K562 (cell line): ENCODE measurements around the gene METTL22. TPM values are rescaled to one million over a fixed set of nuclear protein-coding genes. Genes with fewer than 3 reads are reported as not detected.

Experiments used
- ATAC-seq: fragments of 200-7000 bp; cut with Tn5 transposase; 3 replicates; pipeline ENCODE4 v1.9.1; 2020; ENCODE audit warnings: moderate library complexity
- BruUV-seq: library from RNA; stranded (reverse); fragments of 400-500 nt; replicated peaks from 2 replicates; lab custom pipeline; 2021; lab: Mats Ljungman, UMichigan
- CTCF ChIA-PET: fragments of 300-600 bp; formaldehyde crosslinking; extraction: SDS; loops from one replicate; lab custom pipeline; 2021; ENCODE audit warnings: low intra/inter-chr PET ratio; lab: Yijun Ruan, JAX
- POLR2A ChIA-PET: fragments of 300-600, 350-650 bp; sonication (Branson Sonifier 250); formaldehyde crosslinking; extraction: SDS; loops from one replicate; lab custom pipeline; 2021; ENCODE audit warnings: antibody characterized with exemption, inconsistent platforms; lab: Yijun Ruan, JAX
- DNase-seq, 4 experiments: peaks; one replicate each; pipeline versions ENCODE4 v3.0.0 to v3.0.0-alpha.2; 2011 to 2018; ENCODE audit warnings: low spot score in 3 of 4, mixed read lengths in 3 of 4; ENCODE audit errors: extremely low read depth in 1 of 4
- FAIRE-seq: peaks from 2 replicates; lab custom pipeline; 2011; peaks lifted over from hg19 to GRCh38; lab: Jason Lieb, UNC
- H2AFZ ChIP-seq: 2 replicates; pipeline ENCODE4 v1.6.0; 2011; ENCODE audit warnings: low read depth, low read length, control low read depth, inconsistent platforms
- H3K27ac ChIP-seq: fragments of 200-600 bp; 3 replicates; pipeline ENCODE4 v1.8.0; 2011; ENCODE audit warnings: low read depth, mild to moderate bottlenecking, control low read depth, inconsistent platforms, low read length, moderate library complexity, mixed read lengths; ENCODE audit errors: extremely low read depth
- H3K27me3 ChIP-seq, 2 experiments: fragments of 300-600 bp in 1 of 2; 2 replicates in 1 of 2; 3 replicates in 1 of 2; pipeline versions ENCODE4 v1.6.0 to v1.8.0; 2011; ENCODE audit warnings: inconsistent platforms in 2 of 2, low read length in 2 of 2, mild to moderate bottlenecking in 1 of 2, mixed read lengths in 1 of 2, moderate library complexity in 1 of 2; ENCODE audit not compliant: control insufficient read depth in 2 of 2, insufficient read depth in 2 of 2
- H3K36me3 ChIP-seq: fragments of 300-600 bp; 3 replicates; pipeline ENCODE4 v1.8.0; 2011; ENCODE audit warnings: mild to moderate bottlenecking, low read length, inconsistent platforms; ENCODE audit not compliant: control insufficient read depth, insufficient read depth
- H3K4me1 ChIP-seq, 2 experiments: fragments of 200-600 bp in 1 of 2; replicated peaks in 1 of 2; 2 replicates in 1 of 2; 3 replicates in 1 of 2; pipeline versions ENCODE4 v1.5.1 to v1.8.0; 2011; ENCODE audit warnings: inconsistent platforms in 2 of 2, low read length in 2 of 2, mild to moderate bottlenecking in 1 of 2, mixed read lengths in 1 of 2, moderate library complexity in 1 of 2; ENCODE audit not compliant: control insufficient read depth in 2 of 2, insufficient read depth in 2 of 2
- H3K4me2 ChIP-seq: 2 replicates; pipeline ENCODE4 v1.6.1; 2011; ENCODE audit warnings: low read length, control low read depth, inconsistent platforms, mixed read lengths; ENCODE audit not compliant: insufficient read depth
- H3K4me3 ChIP-seq: fragments of 200-600 bp; sonication (generic), shearing (Covaris generic); 2 replicates; pipeline ENCODE4 v1.5.1; 2016; ENCODE audit warnings: control low read depth, inconsistent platforms
- H3K79me2 ChIP-seq: fragments of 200-600 bp; 3 replicates; pipeline ENCODE4 v1.8.0; 2011; ENCODE audit warnings: low read length, inconsistent platforms; ENCODE audit not compliant: control insufficient read depth, insufficient read depth
- H3K9ac ChIP-seq, 2 experiments: 2 replicates each; pipeline versions ENCODE4 v1.6.0 to v1.6.1; 2011; ENCODE audit warnings: low read depth in 2 of 2, low read length in 2 of 2, control low read depth in 1 of 2, inconsistent platforms in 1 of 2, mild to moderate bottlenecking in 1 of 2, mixed read lengths in 1 of 2; ENCODE audit not compliant: insufficient read depth in 1 of 2
- H3K9me1 ChIP-seq: one replicate; pipeline ENCODE4 v1.6.0; 2011; ENCODE audit warnings: inconsistent platforms, mild to moderate bottlenecking, low read length, moderate library complexity; ENCODE audit not compliant: control insufficient read depth, insufficient read depth
- H3K9me3 ChIP-seq: replicated peaks from 2 replicates; pipeline ENCODE4 v1.5.1; 2011; ENCODE audit warnings: low read depth, low read length, inconsistent platforms; ENCODE audit not compliant: control insufficient read depth, insufficient read depth
- H4K20me1 ChIP-seq: replicated peaks from 2 replicates; pipeline ENCODE4 v1.6.1; 2011; ENCODE audit warnings: low read length, inconsistent platforms, mixed read lengths; ENCODE audit not compliant: control insufficient read depth, insufficient read depth
- CBFB ChIP-seq: sonication (generic); formaldehyde crosslinking; IDR thresholded peaks from 2 replicates; pipeline ENCODE4 v1.4.0; 2020; ENCODE audit warnings: mild to moderate bottlenecking, missing genetic modification reagents
- ELK1 ChIP-seq: sonication (generic); formaldehyde crosslinking; IDR thresholded peaks from 2 replicates; pipeline ENCODE4 v1.8.1; 2022; ENCODE audit warnings: missing genetic modification reagents
- HDAC1 ChIP-seq, 2 experiments: fragments of 450-650 bp; IDR thresholded peaks; 2 replicates each; pipeline ENCODE4 v1.6.1; 2016 to 2017; ENCODE audit warnings: inconsistent platforms in 1 of 2, mild to moderate bottlenecking in 1 of 2, moderate library complexity in 1 of 2
- KAT2B ChIP-seq: IDR thresholded peaks from one replicate; pipeline ENCODE4 v1.6.1; 2012; ENCODE audit warnings: low read depth, mild to moderate bottlenecking, control low read depth, inconsistent platforms, low read length, moderate library complexity
- KAT8 ChIP-seq: fragments of 450-650 bp; IDR thresholded peaks from 2 replicates; pipeline ENCODE4 v1.6.1; 2016; ENCODE audit warnings: low read depth, mild to moderate bottlenecking
- RBM39 ChIP-seq: fragments of 200-400 bp; formaldehyde crosslinking; optimal IDR thresholded peaks from 2 replicates; pipeline ENCODE3; 2018; ENCODE audit warnings: low read depth, low read length
- ZNF124 ChIP-seq: sonication (generic); formaldehyde crosslinking; IDR thresholded peaks from 2 replicates; pipeline ENCODE4 v1.8.1; 2022; ENCODE audit warnings: missing genetic modification reagents
- ZNF140 ChIP-seq: fragments of 250-450 bp; sonication (Bioruptor Pico); IDR thresholded peaks from 2 replicates; pipeline ENCODE4 v1.8.0; 2021; ENCODE audit warnings: moderate library complexity, mild to moderate bottlenecking, inconsistent platforms
- WGBS: fragments of 100-300 bp; shearing (Covaris generic); methylation state at CpG from one replicate; pipeline ENCODE4 v1.1.6; 2016; ENCODE audit warnings: low coverage, mixed read lengths; ENCODE audit not compliant: insufficient coverage; ENCODE audit errors: missing lambda C conversion rate; 5-methylcytosine and 5-hydroxymethylcytosine counted together
- in situ Hi-C: fragments of 300-500 bp; cut with MboI; formaldehyde crosslinking; loops from 4 replicates; pipeline ENCODE4 v1.15.0; 2018; ENCODE audit warnings: inconsistent platforms, mixed read lengths
- intact Hi-C: fragments of 100-400 bp; cut with micrococcal nuclease; formaldehyde crosslinking; loops from 2 replicates; pipeline ENCODE4 v1.14.2; 2022
- polyA plus RNA-seq, 8 experiments: library from polyadenylated mRNA; depleted of rRNA in 4 of 8; stranded (reverse) in 5 of 8; unstranded in 3 of 8; fragments of >200 nt; fragmentation: Nextera tagmentation in 2 of 8; fragmentation: Illumina TruSeq in 1 of 8; extraction: Ambion mirVana in 2 of 8; extraction: Trizol in 1 of 8; gene quantifications; 2 replicates each; pipeline versions ENCODE4 v1.2.1 to v1.2.3, GENCODE V29; 2011 to 2014; ENCODE audit warnings: inconsistent platforms in 1 of 8, missing spikeins in 1 of 8
- total RNA-seq, 7 experiments: library from RNA; depleted of rRNA in 6 of 7; stranded (reverse); fragments of >200 nt in 6 of 7; fragmentation: Illumina TruSeq in 2 of 7; extraction: Trizol in 2 of 7; gene quantifications; 2 replicates each; pipeline versions ENCODE4 v1.2.1 to v1.2.3, GENCODE V29; 2011 to 2021; ENCODE audit warnings: low replicate concordance in 1 of 7

METTL22 gene
- total and polyA plus RNA-seq, 9 of the 15 experiments (the other 6 are each of a cell fraction or from before 2014, with no cell fraction given), result 6.9 to 33.2 (median 18.5) TPM

GRCh38 chr16:8631373-8631772 lies 9.9 kb downstream of the METTL22 start:
- ChIA-PET POLR2A (no interaction called here), CTCF (no interaction called here)
- in situ Hi-C loops (no loop called here), intact Hi-C loops (no loop called here)
- 91% methylated on average over 9 of the region's 9 CpGs for WGBS
- FAIRE-seq (no peak), ATAC-seq (no peak), DNase-seq (no peak)
- no TSS peak for BruUV-seq
- H3K27me3 ChIP-seq, result no peaks in the 10 kb centered on the region
- no peak for TF ChIP-seq RBM39
- no peak for TF ChIP-seq ZNF140 (CRISPR knock-in tag)
- TF ChIP-seq HDAC1 (IDR thresholded peaks at IDR 0.05), result no peak
- no peak for TF ChIP-seq KAT2B
- TF ChIP-seq ELK1 (CRISPR knock-in tag), result no peak
- TF ChIP-seq CBFB (CRISPR knock-in tag), result no peak
- TF ChIP-seq KAT8, result no peak
- TF ChIP-seq ZNF124 (CRISPR knock-in tag), result no peak
- no peak overlapping the region for H2AFZ ChIP-seq
- H3K9me1 ChIP-seq, result no peaks in the 10 kb centered on the region
- H3K79me2 ChIP-seq, result no peaks in the 10 kb centered on the region
- H3K9me3 ChIP-seq, result no peaks in the 10 kb centered on the region
- no peak overlapping the region for H3K4me2 ChIP-seq
- H3K4me3 ChIP-seq, result no peak overlapping the region
- H4K20me1 ChIP-seq, result 0 out of 2 replicates have a peak, but pooled peaks cover 8% of the 10 kb centered on the region
- H3K27ac ChIP-seq, result no peak overlapping the region
- peaks cover 3% of the 10 kb centered on the region in 2 experiments; a peak in 4 of 5 replicates for H3K4me1 ChIP-seq
- H3K36me3 ChIP-seq, result peaks cover 91% of the 10 kb centered on the region; the same call in 2 of the 3 replicates
- no peak overlapping the region for H3K9ac ChIP-seq
